ENCODE measurements around the gene RAB26.
"Not testable (repeated sequence)": the region's sequence is repeated elsewhere in the genome, so short reads cannot be mapped to it uniquely, and the experiment has no call there.

RAB26 gene

GRCh38 chr16:2199095-2199494, 50.7 kb downstream of the RAB26 start:
- DNase-seq = no peak

- no peak for DNase-seq
Measured at GRCh38 chr16:2199621-2200139, 51.3 kb downstream of the RAB26 start.

- DNase-seq = no peak
Measured at GRCh38 chr16:2200313-2200712, 51.9 kb downstream of the RAB26 start.

GRCh38 chr16:2203119-2203688, 54.8 kb downstream of the RAB26 start:
- not testable (repeated sequence) for DNase-seq
